HG03571 (cell line): Measurements from ENCODE around the gene USP30.
A peak's percentile ranks its signal among the peaks of the same experiment; 100 is the strongest.
"Not testable (repeated sequence)": the region's sequence is repeated elsewhere in the genome, so short reads cannot be mapped to it uniquely, and the experiment has no call there.

Source experiments
- ATAC-seq: cut with Tn5 transposase; IDR thresholded peaks from one replicate; pipeline ENCODE4 v1.9.1; 2021; ENCODE audit not compliant: unreplicated experiment

USP30 gene, protein sequence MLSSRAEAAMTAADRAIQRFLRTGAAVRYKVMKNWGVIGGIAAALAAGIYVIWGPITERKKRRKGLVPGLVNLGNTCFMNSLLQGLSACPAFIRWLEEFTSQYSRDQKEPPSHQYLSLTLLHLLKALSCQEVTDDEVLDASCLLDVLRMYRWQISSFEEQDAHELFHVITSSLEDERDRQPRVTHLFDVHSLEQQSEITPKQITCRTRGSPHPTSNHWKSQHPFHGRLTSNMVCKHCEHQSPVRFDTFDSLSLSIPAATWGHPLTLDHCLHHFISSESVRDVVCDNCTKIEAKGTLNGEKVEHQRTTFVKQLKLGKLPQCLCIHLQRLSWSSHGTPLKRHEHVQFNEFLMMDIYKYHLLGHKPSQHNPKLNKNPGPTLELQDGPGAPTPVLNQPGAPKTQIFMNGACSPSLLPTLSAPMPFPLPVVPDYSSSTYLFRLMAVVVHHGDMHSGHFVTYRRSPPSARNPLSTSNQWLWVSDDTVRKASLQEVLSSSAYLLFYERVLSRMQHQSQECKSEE

GRCh38 chr12:109052414-109053323, at the start of gene USP30:
USP30 (plus strand) TSS chr12:109052576; CDS start chr12:109052679, 103 bp downstream.
- peak; percentile 78 for ATAC-seq

DNA sequence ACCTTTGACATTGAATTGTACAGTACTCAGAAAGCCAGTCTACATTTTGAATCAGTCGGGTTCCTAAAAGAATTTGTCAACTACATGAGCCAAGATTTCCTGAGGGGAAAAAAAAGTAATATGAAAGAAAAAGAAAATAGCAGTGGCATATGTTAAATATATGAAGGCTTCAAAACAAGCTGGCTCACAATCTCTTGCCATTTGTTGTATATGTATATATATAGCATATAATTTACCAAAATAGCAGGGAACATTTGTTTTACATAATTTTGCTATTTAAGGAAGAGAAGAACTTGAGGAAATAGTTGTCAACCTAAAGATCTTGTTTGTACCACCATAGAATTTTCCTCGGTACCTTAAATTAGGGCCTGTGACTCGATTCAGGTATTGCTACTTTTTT, 48.4 kb upstream of the USP30 start:
- ATAC-seq = no peak

DNA sequence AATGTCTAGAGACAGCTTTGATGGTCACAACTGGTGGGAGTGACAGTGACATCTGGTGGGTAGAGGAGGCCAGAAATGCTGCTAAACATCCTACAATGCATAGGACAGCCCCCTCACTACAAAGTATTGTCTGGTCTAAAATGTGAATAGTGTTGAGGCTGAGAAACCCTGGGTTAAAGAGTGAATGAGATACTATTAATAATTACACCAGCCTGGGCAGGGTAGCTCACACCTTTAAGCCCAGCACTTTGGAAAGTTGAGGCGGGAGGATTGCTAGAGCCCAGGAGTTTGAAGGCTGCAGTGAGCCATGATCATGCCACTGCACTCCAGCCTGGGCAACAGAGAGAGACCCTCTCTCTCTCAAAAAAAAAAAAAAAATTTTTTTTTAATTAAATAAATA, 42.6 kb upstream of the USP30 start:
- no peak for ATAC-seq

DNA sequence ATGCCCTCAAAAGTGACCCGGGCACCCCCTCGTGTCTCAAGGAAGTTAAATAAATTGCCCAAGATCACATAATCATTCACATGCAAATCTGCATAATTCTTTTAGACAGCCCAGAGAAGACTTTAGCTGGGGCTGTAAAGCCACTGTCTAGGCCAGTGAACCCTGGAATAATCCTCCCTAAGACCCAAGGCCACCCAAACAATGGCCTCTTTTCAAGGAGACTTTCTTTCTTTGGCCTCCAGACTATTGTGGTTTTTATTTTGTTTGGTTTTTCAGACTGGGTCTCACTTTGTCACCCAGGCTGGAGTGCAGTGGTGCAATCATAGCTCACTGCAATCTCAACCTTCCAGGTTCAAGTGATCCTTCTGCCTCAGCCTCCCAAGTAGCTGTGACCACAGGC, 42.1 kb upstream of the USP30 start:
- no peak for ATAC-seq

DNA sequence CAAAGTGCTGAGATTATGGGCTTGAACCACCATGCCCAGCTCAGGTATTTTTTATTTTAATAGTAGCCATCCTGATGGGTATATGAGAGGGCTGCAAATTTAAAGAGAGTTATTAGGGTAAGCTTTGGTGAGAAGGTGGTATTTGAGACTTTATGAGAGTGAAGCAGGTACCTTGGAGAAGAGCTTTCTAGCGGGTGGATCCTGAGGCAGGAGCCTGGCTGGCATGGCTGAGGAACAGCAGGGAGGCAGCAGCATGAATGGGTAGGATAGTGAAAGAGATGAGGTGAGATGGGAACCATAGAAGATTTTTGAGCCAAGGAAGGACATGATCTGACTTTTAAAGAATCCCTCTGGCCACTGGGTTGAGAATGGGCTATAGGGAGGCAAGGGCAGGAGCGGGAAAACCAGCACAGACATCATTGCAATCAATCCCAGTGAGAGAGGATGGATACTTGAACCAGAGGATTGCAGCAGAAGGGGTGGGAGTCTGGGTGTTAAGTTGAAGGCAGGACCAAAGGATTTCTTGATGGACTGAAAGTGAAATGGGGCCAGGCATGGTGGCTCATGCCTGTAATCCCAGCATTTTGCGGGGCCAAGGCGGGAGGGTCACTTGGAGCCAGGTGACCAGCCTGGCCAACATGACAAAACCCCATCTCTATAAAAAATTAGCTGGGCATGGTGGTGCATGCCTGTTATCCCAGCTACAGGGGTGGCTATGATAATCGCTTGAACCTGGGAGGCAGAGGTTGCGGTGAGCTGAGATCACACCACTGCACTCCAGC, 37.2 kb upstream of the USP30 start:
- ATAC-seq = no peak

DNA sequence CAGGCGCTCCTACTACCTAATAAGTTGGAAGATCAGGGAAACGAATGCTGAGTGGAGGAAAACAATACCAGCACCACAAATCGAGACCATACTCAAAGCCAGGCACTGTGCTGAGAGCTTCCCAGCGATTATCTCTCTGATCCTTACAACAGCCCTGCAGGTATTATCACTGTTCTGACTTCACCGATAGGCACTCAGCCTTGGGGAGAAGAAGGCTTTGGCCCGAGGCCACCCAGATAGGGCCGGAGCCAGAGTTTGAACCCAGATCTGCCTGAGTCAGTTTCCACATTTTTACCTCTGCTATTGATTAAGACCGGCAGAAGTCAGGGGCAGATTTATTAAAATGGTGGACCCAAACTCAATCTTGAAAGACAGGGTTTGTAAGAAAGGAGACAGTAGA, 36.4 kb upstream of the USP30 start:
- ATAC-seq = no peak

- no peak for ATAC-seq
These were observed 35.4 kb upstream of the USP30 start for GRCh38 chr12:109016978-109017377.

DNA sequence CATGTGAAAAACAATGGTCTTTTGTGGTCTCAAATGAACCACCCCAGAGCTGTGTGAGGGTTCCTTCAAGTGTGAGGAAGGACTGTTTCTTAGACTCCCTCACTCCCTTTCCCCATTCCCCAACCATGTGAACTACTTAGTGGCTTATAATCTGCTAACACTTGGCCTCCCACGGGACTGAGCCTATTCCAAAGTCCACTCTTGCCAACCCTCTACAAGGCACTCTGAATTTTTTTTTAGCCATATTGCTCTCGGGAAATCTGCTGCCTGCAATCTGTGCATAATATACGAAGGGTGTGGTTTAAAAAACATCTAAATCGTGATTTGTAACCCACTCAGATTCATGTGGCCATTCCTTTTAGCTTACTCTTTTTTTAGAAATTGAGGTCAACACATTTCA, 34.1 kb upstream of the USP30 start:
- ATAC-seq = no peak

GRCh38 chr12:109020146-109020795, 32.1 kb upstream of the USP30 start:
- ATAC-seq = no peak

- no peak for ATAC-seq
These were observed 31.5 kb upstream of the USP30 start, which contains the start of gene SVOP for GRCh38 chr12:109020796-109021380. SVOP (minus strand) TSS chr12:109021068; CDS start chr12:109020868, 200 bp downstream.

DNA sequence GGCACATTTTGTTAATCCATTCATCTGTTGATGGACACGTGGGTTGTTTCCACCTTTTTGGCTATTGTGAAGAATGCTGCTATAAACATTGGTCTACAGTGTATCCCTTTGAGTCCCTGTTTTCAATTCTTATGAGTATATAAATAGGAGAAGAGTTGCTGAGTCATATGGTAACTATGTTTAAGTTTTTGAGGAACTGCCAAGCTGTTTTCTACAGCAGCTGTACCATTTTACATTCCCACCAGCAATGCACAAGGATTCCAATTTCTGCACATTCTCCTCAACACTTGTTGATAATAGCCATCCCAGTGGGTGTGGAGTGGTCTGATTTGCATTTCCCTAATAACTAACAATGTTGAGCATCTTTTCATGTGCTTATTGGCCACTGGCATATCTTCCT, 24.6 kb upstream of the USP30 start:
- no peak for ATAC-seq

- ATAC-seq = not testable (repeated sequence)
These were observed 23.8 kb upstream of the USP30 start for GRCh38 chr12:109028624-109029023.

GRCh38 chr12:109029411-109029810, 23.0 kb upstream of the USP30 start:
- no peak for ATAC-seq

- no peak for ATAC-seq
These were observed 18.9 kb upstream of the USP30 start for GRCh38 chr12:109033239-109034196.

- ATAC-seq = no peak
These were observed 15.4 kb upstream of the USP30 start for GRCh38 chr12:109036975-109037374.

DNA sequence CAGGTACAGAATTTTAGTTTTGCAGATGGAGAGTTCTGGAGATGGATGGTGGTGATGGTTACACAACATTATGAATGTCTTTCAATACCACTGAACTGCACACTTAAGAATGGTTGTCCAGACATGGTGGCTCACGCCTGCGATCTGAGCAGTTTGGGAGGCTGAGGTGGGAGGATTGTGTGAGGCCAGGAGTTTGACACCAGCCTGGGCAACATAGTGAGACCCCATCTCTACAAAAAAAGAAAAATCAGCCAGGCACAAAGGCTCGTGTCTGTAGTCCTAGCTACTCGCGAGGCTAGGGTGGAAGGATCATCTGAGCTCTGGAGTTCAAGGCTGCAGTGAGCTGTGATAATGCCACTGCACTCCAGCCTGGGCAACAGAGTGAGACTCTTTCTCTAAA, 8.1 kb upstream of the USP30 start:
- ATAC-seq = no peak

DNA sequence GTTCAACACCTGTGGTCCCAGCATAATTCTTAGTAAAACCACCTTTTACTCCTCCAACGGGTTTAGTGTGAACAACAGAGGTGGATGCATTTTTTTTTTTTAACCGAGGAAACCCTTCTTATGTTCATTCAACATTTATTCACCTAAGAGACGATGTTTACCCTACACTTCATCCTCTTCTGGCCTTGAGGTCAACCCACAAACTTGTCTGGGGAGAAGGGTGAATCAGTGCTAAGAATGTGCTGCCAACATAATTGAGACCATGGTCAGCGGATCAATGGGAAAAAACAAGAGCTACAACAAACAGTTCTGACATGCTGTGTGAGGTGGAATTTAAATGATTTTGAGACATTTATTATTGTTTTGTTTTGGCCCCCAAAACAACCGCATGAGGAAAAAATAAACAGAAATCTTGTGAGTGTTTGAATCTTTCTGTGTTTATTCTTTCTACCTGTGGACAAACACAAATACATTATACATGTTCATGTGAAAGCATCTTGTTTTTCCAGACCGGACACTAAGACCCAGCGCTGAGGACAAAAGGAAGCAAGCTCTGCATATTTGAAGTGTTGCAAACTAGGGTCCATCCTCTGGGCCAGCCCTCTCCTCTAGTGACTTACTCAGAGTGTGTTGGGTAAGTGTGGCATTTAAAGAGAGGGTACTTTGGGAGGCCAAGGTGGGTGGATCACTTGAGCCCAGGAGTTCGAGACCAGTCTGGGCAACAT, 5.1 kb upstream of the USP30 start:
- no peak for ATAC-seq

- not testable (repeated sequence) for ATAC-seq
These were observed 3.7 kb upstream of the USP30 start for GRCh38 chr12:109048706-109049105.
